ENCODE measurements around the gene ARMCX5. TPM values are rescaled to one million over a fixed set of nuclear protein-coding genes. Genes with fewer than 3 reads are reported as not detected.

ARMCX5 gene
- polyA plus RNA-seq, 1 experiment = 11.8 TPM

Other genes starting within 250 kb of the ARMCX5 start
- gene NXF2B, start 159.5 kb upstream of the ARMCX5 start, polyA plus RNA-seq (2011; rRNA removed) = not detected in 2 replicates
- not detected in 2 replicates for gene TCP11X2, start 127.7 kb upstream of the ARMCX5 start, polyA plus RNA-seq (2011; rRNA removed)
- 3.0 and 6.3 TPM in 2 replicates for gene TMSB15A, start 82.8 kb upstream of the ARMCX5 start, polyA plus RNA-seq (2011; rRNA removed)
- gene GPRASP1, start 52.0 kb downstream of the ARMCX5 start, polyA plus RNA-seq (2011; rRNA removed) = 0.60 and 1.2 TPM in 2 replicates
- gene GPRASP2, start 112.9 kb downstream of the ARMCX5 start, polyA plus RNA-seq (2011; rRNA removed) = 5.8 and 8.7 TPM in 2 replicates
- 1.9 and 3.2 TPM in 2 replicates for gene GPRASP3, start 121.2 kb downstream of the ARMCX5 start, polyA plus RNA-seq (2011; rRNA removed)

Measured in BJ (cell line).